ENCODE data around the gene PTPRA. TPM values are rescaled to one million over a fixed set of nuclear protein-coding genes. Genes with fewer than 3 reads are reported as not detected.

Gene PTPRA
- total RNA-seq, 2 experiments from 2014 or later, result 66.9 to 71.5 TPM

DNA sequence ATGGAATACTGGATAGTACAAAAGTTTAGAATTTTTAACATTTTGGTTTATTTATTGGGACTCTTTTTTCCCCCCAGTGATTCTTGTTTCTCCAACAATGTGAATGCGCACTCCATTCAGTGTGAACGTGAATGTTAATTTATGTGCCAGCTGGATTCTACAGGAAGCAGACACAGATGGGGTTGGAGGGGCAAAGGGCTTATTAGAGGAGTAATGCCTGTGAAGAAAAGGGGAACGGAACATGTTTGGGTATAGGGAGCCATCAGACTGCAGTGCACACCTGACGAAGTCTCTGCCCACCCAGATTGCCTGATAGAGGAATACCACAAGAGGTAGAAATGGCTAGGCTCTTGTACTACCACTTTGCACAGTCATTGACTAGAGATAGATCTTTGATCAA, 48.2 kb downstream of the PTPRA start:
- CTCF ChIA-PET, result no interaction called here
- Mint-ChIP-seq H3K36me3 (ENCODE audit: low read depth) (peaks cover 23% of the 10 kb centered on the region), H3K9me3 (no peaks in the 10 kb centered on the region)

DNA sequence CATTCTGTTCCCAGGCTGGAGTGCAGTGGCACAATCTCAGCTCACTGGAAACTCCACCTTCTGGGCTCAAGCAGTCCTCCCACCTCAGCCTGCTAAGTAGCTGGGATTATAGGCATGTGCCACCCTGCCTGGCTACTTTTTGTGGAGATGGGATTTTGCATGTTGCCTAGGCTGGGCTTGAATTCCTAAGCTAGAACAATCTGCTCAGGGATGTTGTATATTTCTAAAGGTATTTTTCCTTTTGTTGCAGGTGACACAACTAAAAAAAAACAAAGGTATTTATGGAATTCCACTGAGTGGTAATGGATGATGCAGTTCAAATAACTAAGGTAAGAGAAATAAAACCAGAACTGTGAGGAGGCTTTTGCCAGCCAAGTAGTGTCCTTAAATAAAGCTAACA, 49.7 kb downstream of the PTPRA start:
- Mint-ChIP-seq H3K4me3 (no peak overlapping the region), H3K36me3 (ENCODE audit: low read depth) (peaks cover 24% of the 10 kb centered on the region), H3K27ac (no peak overlapping the region), H3K27me3 (no peaks in the 10 kb centered on the region), H3K4me1 (no peaks in the 10 kb centered on the region), H3K9me3 (no peaks in the 10 kb centered on the region)
- ChIA-PET POLR2A (no interaction called here), CTCF (interaction anchor here (1.7 kb wide), 1 partner anchor 9 kb away, joined by 3 read pairs; no protein-coding TSS in a partner anchor)
- no peak for DNase-seq

More for the DNA sequence above, 48.2 kb downstream of the PTPRA start:
- no peaks in the 10 kb centered on the region for H3K27me3 Mint-ChIP-seq
- no peak overlapping the region for H3K4me3 Mint-ChIP-seq
- H3K4me1 Mint-ChIP-seq, result no peaks in the 10 kb centered on the region
- POLR2A ChIA-PET, result no interaction called here
- no peak overlapping the region for H3K27ac Mint-ChIP-seq
- DNase-seq, result no peak

DNA sequence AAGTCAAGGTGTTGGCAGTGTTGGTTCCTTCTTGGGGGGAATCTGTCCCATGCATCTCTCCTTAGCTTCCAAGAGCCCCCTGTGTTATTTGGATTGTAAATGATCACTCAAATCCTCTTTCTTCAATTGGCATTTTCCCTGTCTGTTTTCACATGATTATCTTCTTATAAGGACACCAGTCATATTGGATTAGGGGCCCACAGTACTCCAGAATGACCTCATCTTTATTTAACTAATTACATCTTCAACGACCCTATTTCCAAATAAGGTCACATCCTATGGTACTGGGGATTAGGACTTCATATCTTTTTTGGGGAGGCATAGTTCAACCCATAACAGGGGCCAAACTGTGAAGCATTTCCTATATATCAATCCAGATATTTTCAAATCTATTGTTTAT, 57.3 kb downstream of the PTPRA start:
- peaks cover 17% of the 10 kb centered on the region for H3K36me3 Mint-ChIP-seq (ENCODE audit: low read depth)
- no peak overlapping the region for H3K27ac Mint-ChIP-seq
- H3K9me3 Mint-ChIP-seq, result no peaks in the 10 kb centered on the region
- H3K4me3 Mint-ChIP-seq, result no peak overlapping the region
- ChIA-PET CTCF (no interaction called here), POLR2A (no interaction called here)
- DNase-seq, result no peak
- no peaks in the 10 kb centered on the region for H3K4me1 Mint-ChIP-seq
- no peaks in the 10 kb centered on the region for H3K27me3 Mint-ChIP-seq

DNA sequence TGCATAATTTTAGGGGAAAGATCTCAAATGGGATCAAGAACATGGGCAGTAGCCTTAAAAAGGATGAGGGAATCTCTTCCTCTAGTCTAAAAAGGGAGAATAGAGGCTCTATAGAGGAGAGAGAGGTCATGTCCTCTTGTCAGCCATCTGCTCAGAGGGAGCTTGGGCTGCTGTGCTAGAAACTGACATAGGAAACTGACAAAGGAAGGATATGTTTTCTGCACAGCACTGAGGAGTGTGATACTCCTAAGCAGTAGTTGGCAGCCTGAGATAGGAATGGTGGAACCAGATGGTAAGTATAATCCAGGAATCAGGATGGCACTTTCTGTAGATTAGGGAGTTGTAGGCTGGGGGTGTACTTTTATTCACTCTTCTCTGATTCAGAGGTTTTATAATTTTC, 59.2 kb downstream of the PTPRA start:
- no peaks in the 10 kb centered on the region for H3K9me3 Mint-ChIP-seq
- H3K4me1 Mint-ChIP-seq, result no peaks in the 10 kb centered on the region
- H3K27ac Mint-ChIP-seq, result no peak overlapping the region
- H3K27me3 Mint-ChIP-seq, result no peaks in the 10 kb centered on the region
- POLR2A ChIA-PET, result no interaction called here
- DNase-seq, result no peak
- CTCF ChIA-PET, result no interaction called here
- peaks cover 8% of the 10 kb centered on the region for H3K36me3 Mint-ChIP-seq (ENCODE audit: low read depth)
- H3K4me3 Mint-ChIP-seq, result no peak overlapping the region

DNA sequence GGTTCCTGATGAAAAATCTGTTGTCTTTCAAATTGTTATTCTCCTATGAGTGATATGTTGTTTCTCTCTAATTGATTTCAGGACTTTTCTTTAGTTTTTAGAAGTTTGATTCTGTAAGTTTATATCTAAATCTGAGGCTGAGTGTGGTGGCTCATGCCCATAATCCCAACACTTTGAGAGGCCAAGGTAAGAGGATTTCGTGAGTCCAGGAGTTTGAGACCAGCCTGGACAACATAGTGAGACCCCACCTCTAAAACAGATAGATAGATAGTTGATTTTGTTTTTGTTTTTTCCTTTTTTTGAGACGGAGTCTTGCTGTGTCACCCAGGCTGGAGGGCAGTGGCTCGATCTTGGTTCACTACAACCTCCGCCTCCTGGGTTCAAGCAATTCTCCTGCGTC, 64.6 kb downstream of the PTPRA start:
- DNase-seq, result no peak
- peaks cover 11% of the 10 kb centered on the region for H3K4me1 Mint-ChIP-seq
- no peak overlapping the region for H3K4me3 Mint-ChIP-seq

DNA sequence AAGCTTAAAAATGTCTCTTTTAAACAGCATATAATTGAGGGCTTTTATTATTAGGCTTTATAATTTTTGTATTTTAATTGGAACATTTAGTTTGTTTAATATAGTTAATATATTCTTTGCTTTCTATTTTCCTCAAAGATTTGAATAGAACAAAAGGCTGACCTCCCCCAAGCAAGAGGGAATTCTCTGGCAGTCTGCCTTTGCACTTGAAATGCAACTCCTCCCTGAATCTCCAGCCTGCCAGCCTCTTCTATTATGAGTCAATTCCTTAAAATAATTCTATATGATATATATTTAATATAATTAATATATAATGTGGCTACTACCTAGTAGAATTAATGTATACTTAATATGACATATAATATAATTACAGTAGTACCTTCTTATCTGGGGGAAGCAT, 69.2 kb downstream of the PTPRA start:
- Mint-ChIP-seq H3K9me3 (no peaks in the 10 kb centered on the region), H3K4me1 (peaks cover 15% of the 10 kb centered on the region), H3K27ac (no peak overlapping the region), H3K4me3 (no peak overlapping the region), H3K36me3 (ENCODE audit: low read depth) (peaks cover 16% of the 10 kb centered on the region), H3K27me3 (no peaks in the 10 kb centered on the region)
- POLR2A ChIA-PET, result interaction anchor here (1.2 kb wide), 1 partner anchor 47 kb away, joined by 3 read pairs; no protein-coding TSS in a partner anchor
- no peak for DNase-seq
- CTCF ChIA-PET, result no interaction called here

More for the DNA sequence above, 64.6 kb downstream of the PTPRA start:
- no peaks in the 10 kb centered on the region for H3K27me3 Mint-ChIP-seq
- H3K9me3 Mint-ChIP-seq, result no peaks in the 10 kb centered on the region
- POLR2A ChIA-PET, result no interaction called here
- no peak overlapping the region for H3K27ac Mint-ChIP-seq
- H3K36me3 Mint-ChIP-seq (ENCODE audit: low read depth), result peaks cover 20% of the 10 kb centered on the region
- CTCF ChIA-PET, result no interaction called here

DNA sequence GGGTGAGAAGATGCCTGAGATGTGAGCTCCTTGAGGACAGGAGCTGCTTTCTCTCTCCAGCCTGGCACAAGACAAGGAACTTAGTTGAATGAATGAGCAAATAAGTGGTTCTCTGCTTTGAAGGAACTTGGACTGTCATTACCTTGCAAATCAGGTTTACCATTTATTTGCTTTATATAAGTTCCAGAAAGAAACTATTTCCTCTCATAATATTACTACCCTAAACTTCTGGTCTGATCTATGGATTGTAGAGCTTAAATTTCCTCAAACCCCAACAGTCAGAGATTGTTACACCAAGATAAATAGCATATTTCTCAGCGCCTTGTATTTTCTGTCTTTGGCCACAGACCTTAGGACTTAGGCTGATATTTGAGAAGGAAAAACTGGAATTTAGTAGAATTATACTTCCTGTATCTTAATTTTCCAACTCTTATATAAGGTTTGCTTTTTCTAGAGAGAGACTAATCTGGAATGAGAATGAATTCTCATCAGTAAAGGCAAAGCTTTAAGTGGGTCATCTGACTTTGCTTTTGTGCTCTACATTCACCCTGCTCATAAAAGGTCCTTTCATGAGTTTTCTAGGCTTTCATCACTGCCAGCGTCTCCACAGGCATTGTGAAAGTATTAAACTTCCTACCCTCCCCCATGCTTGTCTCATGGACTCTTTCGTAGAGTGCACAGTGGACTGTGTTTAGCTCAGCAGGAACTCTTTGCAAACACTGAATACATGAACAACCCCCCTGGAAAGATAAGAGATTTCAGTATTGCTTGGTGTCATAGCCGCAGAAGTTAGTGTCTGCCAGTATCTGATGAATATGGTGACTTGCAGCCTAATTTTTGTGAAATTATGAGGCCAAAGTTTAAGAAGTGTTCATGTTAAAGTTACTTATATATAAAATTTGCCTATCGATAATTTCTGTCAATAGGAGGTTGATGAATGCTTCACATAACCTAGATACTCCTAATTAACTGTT, 74.0 kb downstream of the PTPRA start:
- POLR2A ChIA-PET, result no interaction called here
- H3K9me3 Mint-ChIP-seq, result no peaks in the 10 kb centered on the region
- peaks cover 6% of the 10 kb centered on the region for H3K4me1 Mint-ChIP-seq
- H3K36me3 Mint-ChIP-seq (ENCODE audit: low read depth), result peaks cover 13% of the 10 kb centered on the region
- no peak for DNase-seq
- CTCF ChIA-PET, result no interaction called here
- H3K27ac Mint-ChIP-seq, result no peak overlapping the region
- no peaks in the 10 kb centered on the region for H3K27me3 Mint-ChIP-seq
- H3K4me3 Mint-ChIP-seq, result no peak overlapping the region

DNA sequence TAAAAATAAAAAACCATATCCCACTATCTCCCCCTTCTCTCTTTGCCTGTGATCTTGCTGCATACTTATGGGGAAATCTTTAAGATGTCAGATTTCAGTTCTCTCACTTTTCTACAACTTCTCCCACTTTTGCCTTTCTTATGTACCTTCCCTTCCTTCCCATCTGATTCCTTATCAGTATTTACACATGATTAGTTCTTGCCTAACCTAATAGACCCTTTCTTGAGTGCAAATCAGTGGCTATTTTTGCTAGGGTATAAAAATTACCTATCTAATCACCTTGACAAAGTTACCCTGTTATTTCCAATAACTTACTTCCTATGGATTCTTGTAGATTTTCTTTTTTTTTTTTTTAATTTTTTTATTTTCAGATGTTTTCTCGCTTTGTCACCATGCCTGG, 75.7 kb downstream of the PTPRA start:
- CTCF ChIA-PET, result no interaction called here
- Mint-ChIP-seq H3K9me3 (no peaks in the 10 kb centered on the region), H3K27ac (no peak overlapping the region), H3K36me3 (ENCODE audit: low read depth) (peaks cover 15% of the 10 kb centered on the region), H3K4me3 (no peak overlapping the region), H3K4me1 (peaks cover 6% of the 10 kb centered on the region), H3K27me3 (no peaks in the 10 kb centered on the region)
- POLR2A ChIA-PET, result no interaction called here
- DNase-seq, result no peak

DNA sequence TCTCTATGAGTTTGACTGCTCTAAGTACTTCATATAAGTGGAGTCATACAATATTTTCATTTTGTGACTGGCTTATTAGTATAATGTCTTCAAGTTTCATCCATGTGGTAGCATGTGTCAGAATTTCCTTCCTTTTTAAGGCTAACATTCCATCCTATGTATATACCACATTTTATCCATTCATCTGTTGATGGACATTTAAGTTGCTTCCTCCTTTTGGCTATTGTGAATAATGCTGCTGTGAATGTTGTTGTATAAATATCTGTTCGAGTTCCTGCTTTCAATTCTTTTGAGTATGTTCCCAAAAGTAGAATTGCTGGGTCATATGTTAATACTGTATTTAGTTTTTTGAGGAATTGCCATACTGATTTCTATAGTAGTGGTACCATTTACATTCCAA, 79.5 kb downstream of the PTPRA start:
- H3K9me3 Mint-ChIP-seq, result no peaks in the 10 kb centered on the region
- ChIA-PET CTCF (no interaction called here), POLR2A (no interaction called here)
- peaks cover 30% of the 10 kb centered on the region for H3K36me3 Mint-ChIP-seq (ENCODE audit: low read depth)
- no peak overlapping the region for H3K27ac Mint-ChIP-seq
- no peaks in the 10 kb centered on the region for H3K27me3 Mint-ChIP-seq
- no peak overlapping the region for H3K4me3 Mint-ChIP-seq
- H3K4me1 Mint-ChIP-seq, result peaks cover 12% of the 10 kb centered on the region
- no peak for DNase-seq

DNA sequence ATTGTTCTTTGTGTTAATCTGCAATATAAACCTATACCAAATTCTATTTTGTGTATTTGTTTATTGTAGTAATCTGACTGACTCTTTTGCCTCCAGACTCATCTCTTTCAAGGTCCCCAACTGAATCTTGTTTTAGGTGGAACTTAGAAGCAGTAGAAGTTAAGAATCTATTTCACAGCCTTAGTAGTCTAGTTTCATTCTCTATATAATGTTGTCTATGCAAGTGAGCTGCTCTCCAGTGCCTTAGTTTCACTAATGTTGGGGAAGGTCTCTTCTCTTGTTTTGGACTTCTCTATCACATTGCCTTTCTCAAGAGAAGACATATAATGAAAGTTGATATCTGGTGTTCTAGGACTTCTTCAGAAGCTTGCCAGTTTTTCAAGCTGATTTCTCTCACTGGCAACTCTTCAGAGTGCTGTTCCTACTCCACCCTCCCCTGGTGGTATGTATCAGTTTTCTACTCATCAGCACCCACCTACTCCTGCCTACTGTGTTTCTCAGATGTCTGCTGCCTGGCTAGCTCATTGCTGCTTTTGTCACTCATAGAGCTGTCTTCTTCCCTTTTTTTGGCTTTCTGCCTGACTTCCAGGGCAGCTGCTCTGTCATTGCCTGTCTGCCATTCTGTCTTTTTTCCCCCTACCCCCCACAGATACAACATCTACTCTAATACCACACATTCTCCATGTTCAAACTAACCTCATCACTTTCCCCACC, 82.1 kb downstream of the PTPRA start:
- H3K9me3 Mint-ChIP-seq, result no peaks in the 10 kb centered on the region
- ChIA-PET CTCF (no interaction called here), POLR2A (no interaction called here)
- H3K36me3 Mint-ChIP-seq (ENCODE audit: low read depth), result peaks cover 31% of the 10 kb centered on the region
- DNase-seq, result no peak
- no peak overlapping the region for H3K27ac Mint-ChIP-seq
- H3K4me3 Mint-ChIP-seq, result no peak overlapping the region
- H3K27me3 Mint-ChIP-seq, result no peaks in the 10 kb centered on the region
- H3K4me1 Mint-ChIP-seq, result peaks cover 12% of the 10 kb centered on the region

DNA sequence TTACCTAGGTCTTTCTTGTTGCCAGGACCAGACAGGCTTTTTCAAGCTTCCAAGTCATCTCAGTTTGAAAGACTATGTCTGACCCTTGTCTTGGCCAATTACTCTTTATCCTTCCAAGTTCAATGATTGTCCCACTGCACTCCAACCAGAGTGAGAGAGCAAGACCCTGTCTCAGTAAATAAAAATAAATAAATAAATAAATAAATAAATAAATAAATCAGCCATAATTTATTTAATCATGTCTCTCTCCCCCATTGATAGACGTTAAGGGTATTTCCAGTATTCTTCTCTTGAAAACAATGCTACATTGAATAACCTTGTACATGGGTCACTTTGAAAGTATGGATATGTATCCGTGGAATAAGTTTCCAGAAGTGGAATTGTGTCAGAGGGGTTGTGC, 83.2 kb downstream of the PTPRA start:
- H3K9me3 Mint-ChIP-seq, result no peaks in the 10 kb centered on the region
- H3K27ac Mint-ChIP-seq, result no peak overlapping the region
- DNase-seq, result no peak
- H3K4me3 Mint-ChIP-seq, result no peak overlapping the region
- ChIA-PET POLR2A (no interaction called here), CTCF (no interaction called here)
- H3K27me3 Mint-ChIP-seq, result no peaks in the 10 kb centered on the region
- H3K4me1 Mint-ChIP-seq, result peaks cover 12% of the 10 kb centered on the region
- peaks cover 35% of the 10 kb centered on the region for H3K36me3 Mint-ChIP-seq (ENCODE audit: low read depth)

DNA sequence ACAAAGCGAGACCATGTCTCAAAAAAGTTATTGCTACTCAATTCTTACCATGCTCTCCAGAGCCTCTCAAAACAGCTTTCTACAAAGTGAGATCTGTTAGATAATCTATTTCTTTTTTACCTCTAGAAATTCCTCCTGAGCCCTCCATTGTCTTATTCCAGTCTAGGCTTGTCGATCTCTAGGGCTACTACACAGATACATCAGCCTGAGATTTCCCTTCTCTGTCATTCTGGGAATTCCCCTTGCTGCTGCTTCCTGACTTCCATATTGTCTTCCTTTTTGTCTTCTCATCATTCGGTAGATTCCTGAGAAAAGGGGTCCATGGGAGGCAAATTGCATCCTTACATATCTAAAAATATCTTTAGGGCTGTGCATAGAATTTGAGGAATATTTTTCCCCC, 94.6 kb downstream of the PTPRA start:
- ChIA-PET POLR2A (no interaction called here), CTCF (no interaction called here)
- no peaks in the 10 kb centered on the region for H3K27me3 Mint-ChIP-seq
- no peaks in the 10 kb centered on the region for H3K9me3 Mint-ChIP-seq
- H3K4me3 Mint-ChIP-seq, result no peak overlapping the region
- DNase-seq, result no peak
- H3K27ac Mint-ChIP-seq, result no peak overlapping the region
- no peaks in the 10 kb centered on the region for H3K4me1 Mint-ChIP-seq
- peaks cover 26% of the 10 kb centered on the region for H3K36me3 Mint-ChIP-seq (ENCODE audit: low read depth)

DNA sequence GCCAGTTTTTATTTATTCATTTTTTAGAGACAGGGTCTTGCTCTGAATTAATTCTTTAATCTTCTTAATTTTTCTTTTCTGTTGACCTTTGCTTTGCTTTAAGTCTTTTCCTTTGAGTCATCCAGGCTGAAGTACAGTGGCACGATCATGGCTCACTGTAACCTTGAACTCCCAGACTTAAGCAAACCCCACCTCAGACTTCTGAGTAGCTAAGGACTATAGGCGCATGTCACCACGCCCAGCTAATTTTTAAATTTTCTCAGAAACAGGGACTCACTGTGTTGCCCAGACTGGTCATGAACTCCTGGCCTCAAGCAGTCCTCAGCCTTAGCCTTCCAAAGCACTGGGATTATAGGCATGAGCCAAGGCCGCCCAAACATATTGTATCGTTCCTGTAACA, 98.8 kb downstream of the PTPRA start:
- Mint-ChIP-seq H3K27ac (no peak overlapping the region), H3K9me3 (no peaks in the 10 kb centered on the region), H3K4me3 (no peak overlapping the region), H3K36me3 (ENCODE audit: low read depth) (peaks cover 31% of the 10 kb centered on the region), H3K27me3 (no peaks in the 10 kb centered on the region), H3K4me1 (no peaks in the 10 kb centered on the region)
- CTCF ChIA-PET, result no interaction called here
- DNase-seq, result no peak
- POLR2A ChIA-PET, result no interaction called here

DNA sequence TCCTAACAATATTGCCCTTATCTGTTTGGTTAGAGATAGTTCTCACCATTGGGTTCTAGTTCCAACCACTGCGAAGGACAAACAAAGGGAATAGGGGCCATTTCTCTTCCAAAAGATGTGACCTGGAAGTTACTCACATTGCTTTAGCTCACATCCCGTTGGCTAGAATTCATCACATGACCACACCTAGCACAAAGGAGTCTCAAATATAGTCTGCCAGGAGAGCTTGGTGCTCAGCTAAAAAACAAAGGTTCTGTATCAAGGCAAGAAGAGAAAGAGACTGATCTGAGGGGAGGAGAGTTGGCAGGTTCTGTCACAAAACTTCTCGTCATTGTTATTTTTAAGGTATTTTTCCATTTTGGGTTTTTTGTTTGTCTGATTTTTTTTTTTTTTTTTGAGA, 100.3 kb downstream of the PTPRA start:
- Mint-ChIP-seq H3K27ac (no peak overlapping the region), H3K4me1 (peaks cover 9% of the 10 kb centered on the region), H3K36me3 (ENCODE audit: low read depth) (peaks cover 30% of the 10 kb centered on the region), H3K4me3 (no peak overlapping the region), H3K27me3 (no peaks in the 10 kb centered on the region), H3K9me3 (no peaks in the 10 kb centered on the region)
- no peak for DNase-seq
- POLR2A ChIA-PET, result no interaction called here
- CTCF ChIA-PET, result interaction anchor here (0.8 kb wide), 1 partner anchor 10 kb away, joined by 3 read pairs; no protein-coding TSS in a partner anchor
